ENCODE results near the gene KAZALD1.

- no peak for TF ChIP-seq CTCF (IDR thresholded peaks at IDR 0.05)
- TF ChIP-seq POLR2AphosphoS5 (IDR thresholded peaks at IDR 0.05): no peak
- TF ChIP-seq POLR2A (IDR thresholded peaks at IDR 0.05; ENCODE audit: low read depth): no peak
- no peak for TF ChIP-seq EP300 (IDR thresholded peaks at IDR 0.05)
These were observed 34.6 kb upstream of the KAZALD1 start for GRCh38 chr10:101027106-101027720.
